Skeletal muscle tissue (tissue), 4 donors: ENCODE data around the gene ADGRG2. TPM values are rescaled to one million over a fixed set of nuclear protein-coding genes. Genes with fewer than 3 reads are reported as not detected.

Experiments
- H3K27ac ChIP-seq: one replicate; pipeline ENCODE4 v1.7.0; 2013; ENCODE audit warnings: mild to moderate bottlenecking, low read depth, low read length, inconsistent platforms
- H3K27me3 ChIP-seq, 3 donors: one replicate each; pipeline ENCODE4 v1.7.0; 2013; ENCODE audit warnings: low read length in 3 of 3; ENCODE audit not compliant: control insufficient read depth in 3 of 3, insufficient read depth in 3 of 3
- H3K36me3 ChIP-seq, 3 donors: one replicate each; pipeline ENCODE4 v1.7.0; 2013; ENCODE audit warnings: low read length in 3 of 3; ENCODE audit not compliant: control insufficient read depth in 3 of 3, insufficient read depth in 3 of 3
- H3K4me1 ChIP-seq, 3 donors: one replicate each; pipeline ENCODE4 v1.7.0; 2013; ENCODE audit warnings: low read length in 3 of 3, mild to moderate bottlenecking in 3 of 3; ENCODE audit not compliant: control insufficient read depth in 3 of 3, insufficient read depth in 3 of 3
- H3K4me3 ChIP-seq, 3 donors: one replicate each; pipeline ENCODE4 v1.7.0; 2013; ENCODE audit warnings: low read length in 3 of 3
- H3K9ac ChIP-seq, 3 donors: one replicate each; pipeline ENCODE4 v1.7.0; 2013; ENCODE audit warnings: low read length in 3 of 3, mild to moderate bottlenecking in 3 of 3, moderate library complexity in 2 of 3, low read depth in 1 of 3
- H3K9me3 ChIP-seq, 3 donors: one replicate each; pipeline ENCODE4 v1.7.0; 2013; ENCODE audit warnings: low read length in 3 of 3; ENCODE audit not compliant: control insufficient read depth in 3 of 3
- total RNA-seq: library from RNA; depleted of rRNA; stranded (reverse); fragments of >200 nt; gene quantifications from one replicate; pipeline ENCODE4 v1.2.3, GENCODE V29; 2014
- donor health status: Osteomylitis.

ADGRG2 gene
- total RNA-seq, 1 donor from 2014 or later, result 7.8 TPM

- Histone ChIP-seq H3K4me1 (no peaks in the 10 kb centered on the region), H3K9me3 (no peaks in the 10 kb centered on the region), H3K27ac (no peak overlapping the region), H3K27me3 (no peaks in the 10 kb centered on the region), H3K9ac (no peak overlapping the region), H3K4me3 (no peak overlapping the region), H3K36me3 (no peaks in the 10 kb centered on the region)
These were observed 59.2 kb downstream of the ADGRG2 start for GRCh38 chrX:19063030-19063429.

- Histone ChIP-seq H3K4me1 (no peaks in the 10 kb centered on the region), H3K4me3 (no peak overlapping the region), H3K36me3 (no peaks in the 10 kb centered on the region), H3K27me3 (no peaks in the 10 kb centered on the region), H3K9ac (no peak overlapping the region), H3K9me3 (no peaks in the 10 kb centered on the region), H3K27ac (no peak overlapping the region)
These were observed 63.2 kb downstream of the ADGRG2 start for GRCh38 chrX:19059067-19059466.

- no peak overlapping the region for H3K4me3 ChIP-seq
- H3K9ac ChIP-seq, result no peak overlapping the region
- no peaks in the 10 kb centered on the region for H3K9me3 ChIP-seq
- no peaks in the 10 kb centered on the region for H3K27me3 ChIP-seq
- no peaks in the 10 kb centered on the region for H3K36me3 ChIP-seq
- H3K27ac ChIP-seq, result no peak overlapping the region
- no peaks in the 10 kb centered on the region for H3K4me1 ChIP-seq
These were observed 64.4 kb downstream of the ADGRG2 start for GRCh38 chrX:19057856-19058255.

- H3K9ac ChIP-seq, result no peak overlapping the region
- no peak overlapping the region for H3K4me3 ChIP-seq
- H3K9me3 ChIP-seq, result no peaks in the 10 kb centered on the region
- H3K4me1 ChIP-seq, result no peaks in the 10 kb centered on the region
- H3K27ac ChIP-seq, result no peak overlapping the region
- H3K36me3 ChIP-seq, result no peaks in the 10 kb centered on the region
- no peaks in the 10 kb centered on the region for H3K27me3 ChIP-seq
These were observed 73.2 kb downstream of the ADGRG2 start for GRCh38 chrX:19049110-19049509.

GRCh38 chrX:19046343-19047215, 75.7 kb downstream of the ADGRG2 start:
- Histone ChIP-seq H3K27me3 (no peaks in the 10 kb centered on the region), H3K36me3 (no peaks in the 10 kb centered on the region), H3K9ac (no peak overlapping the region), H3K9me3 (no peaks in the 10 kb centered on the region), H3K27ac (no peak overlapping the region), H3K4me3 (no peak overlapping the region), H3K4me1 (no peaks in the 10 kb centered on the region)

- no peaks in the 10 kb centered on the region for H3K9me3 ChIP-seq
- H3K9ac ChIP-seq, result no peak overlapping the region
- no peak overlapping the region for H3K27ac ChIP-seq
- no peaks in the 10 kb centered on the region for H3K27me3 ChIP-seq
- H3K36me3 ChIP-seq, result no peaks in the 10 kb centered on the region
- H3K4me3 ChIP-seq, result no peak overlapping the region
- no peaks in the 10 kb centered on the region for H3K4me1 ChIP-seq
These were observed 81.9 kb downstream of the ADGRG2 start for GRCh38 chrX:19040373-19040772.

GRCh38 chrX:19034025-19034424, 88.2 kb downstream of the ADGRG2 start:
- Histone ChIP-seq H3K9me3 (no peaks in the 10 kb centered on the region), H3K27me3 (no peaks in the 10 kb centered on the region), H3K27ac (no peak overlapping the region), H3K4me1 (no peaks in the 10 kb centered on the region), H3K9ac (no peak overlapping the region), H3K4me3 (no peak overlapping the region), H3K36me3 (no peaks in the 10 kb centered on the region)

GRCh38 chrX:19030805-19031204, 91.5 kb downstream of the ADGRG2 start:
- no peaks in the 10 kb centered on the region for H3K9me3 ChIP-seq
- no peak overlapping the region for H3K27ac ChIP-seq
- no peaks in the 10 kb centered on the region for H3K4me1 ChIP-seq
- no peaks in the 10 kb centered on the region for H3K36me3 ChIP-seq
- no peak overlapping the region for H3K9ac ChIP-seq
- H3K4me3 ChIP-seq, result no peak overlapping the region
- H3K27me3 ChIP-seq, result no peaks in the 10 kb centered on the region

GRCh38 chrX:19028560-19028959, 93.7 kb downstream of the ADGRG2 start:
- Histone ChIP-seq H3K9ac (no peak overlapping the region), H3K36me3 (no peaks in the 10 kb centered on the region), H3K27me3 (no peaks in the 10 kb centered on the region), H3K4me3 (no peak overlapping the region), H3K4me1 (no peaks in the 10 kb centered on the region), H3K27ac (no peak overlapping the region), H3K9me3 (no peaks in the 10 kb centered on the region)

- H3K27ac ChIP-seq, result no peak overlapping the region
- no peaks in the 10 kb centered on the region for H3K27me3 ChIP-seq
- no peak overlapping the region for H3K4me3 ChIP-seq
- H3K9me3 ChIP-seq, result peaks cover 0 to 2% (median 0%) of the 10 kb centered on the region in 3 donors
- no peaks in the 10 kb centered on the region for H3K4me1 ChIP-seq
- H3K9ac ChIP-seq, result no peak overlapping the region
- no peaks in the 10 kb centered on the region for H3K36me3 ChIP-seq
These were observed 97.9 kb downstream of the ADGRG2 start for GRCh38 chrX:19024366-19024765.
